ENCODE data around the gene VAMP4.

DNA sequence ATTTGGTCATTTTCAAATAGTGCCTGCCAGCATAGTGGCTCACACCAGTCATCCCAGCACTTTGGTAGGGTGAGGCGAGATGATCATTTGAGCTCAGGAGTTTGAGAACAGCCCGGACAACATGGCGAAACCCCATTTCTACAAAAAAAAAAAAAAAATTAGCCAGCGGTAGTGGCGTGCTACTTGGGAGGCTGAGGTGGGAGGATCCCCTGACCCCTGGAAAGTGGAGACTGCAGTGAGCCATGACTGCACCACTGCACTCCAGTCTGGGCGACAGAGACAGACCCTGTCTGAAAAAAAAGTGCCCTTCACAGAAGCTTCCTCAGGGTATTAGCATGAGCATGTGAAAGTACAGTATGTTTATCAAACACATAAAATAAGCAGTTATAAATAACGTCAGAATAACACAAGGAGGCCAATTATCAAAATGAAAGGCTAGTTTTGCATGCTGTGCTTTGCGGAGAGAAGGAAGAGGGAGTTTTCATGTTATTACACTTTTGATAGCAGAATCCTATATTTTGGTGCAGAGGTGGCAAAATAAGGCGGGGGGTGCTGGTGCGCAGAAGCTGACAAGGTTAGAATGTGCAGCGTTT is 38.8 kb upstream of the VAMP4 start:
- TF ChIP-seq, protein P1, sequence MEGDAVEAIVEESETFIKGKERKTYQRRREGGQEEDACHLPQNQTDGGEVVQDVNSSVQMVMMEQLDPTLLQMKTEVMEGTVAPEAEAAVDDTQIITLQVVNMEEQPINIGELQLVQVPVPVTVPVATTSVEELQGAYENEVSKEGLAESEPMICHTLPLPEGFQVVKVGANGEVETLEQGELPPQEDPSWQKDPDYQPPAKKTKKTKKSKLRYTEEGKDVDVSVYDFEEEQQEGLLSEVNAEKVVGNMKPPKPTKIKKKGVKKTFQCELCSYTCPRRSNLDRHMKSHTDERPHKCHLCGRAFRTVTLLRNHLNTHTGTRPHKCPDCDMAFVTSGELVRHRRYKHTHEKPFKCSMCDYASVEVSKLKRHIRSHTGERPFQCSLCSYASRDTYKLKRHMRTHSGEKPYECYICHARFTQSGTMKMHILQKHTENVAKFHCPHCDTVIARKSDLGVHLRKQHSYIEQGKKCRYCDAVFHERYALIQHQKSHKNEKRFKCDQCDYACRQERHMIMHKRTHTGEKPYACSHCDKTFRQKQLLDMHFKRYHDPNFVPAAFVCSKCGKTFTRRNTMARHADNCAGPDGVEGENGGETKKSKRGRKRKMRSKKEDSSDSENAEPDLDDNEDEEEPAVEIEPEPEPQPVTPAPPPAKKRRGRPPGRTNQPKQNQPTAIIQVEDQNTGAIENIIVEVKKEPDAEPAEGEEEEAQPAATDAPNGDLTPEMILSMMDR (IDR thresholded peaks at IDR 0.05): no peak
- TF ChIP-seq RXRA (IDR thresholded peaks at IDR 0.05; ENCODE audit: borderline replicate concordance, low read depth) (no peak), NRF1 (IDR thresholded peaks at IDR 0.05; ENCODE audit: low read depth, low read length) (no peak; the same call in 1 of the 2 replicates), YY1 (IDR thresholded peaks at IDR 0.05; ENCODE audit: low read depth) (no peak), GABPA (IDR thresholded peaks at IDR 0.05; ENCODE audit: low read depth) (no peak), FOSL2 (IDR thresholded peaks at IDR 0.05; ENCODE audit: borderline replicate concordance, low read depth) (no peak), TAF1 (IDR thresholded peaks at IDR 0.05; ENCODE audit: borderline replicate concordance, low read depth, low read length) (no peak), RCOR1 (IDR thresholded peaks at IDR 0.05; ENCODE audit: low read length) (no peak), JUND (IDR thresholded peaks at IDR 0.05) (no peak), RAD21 (IDR thresholded peaks at IDR 0.05; ENCODE audit: low read length) (no peak)
- TF ChIP-seq, protein P2, sequence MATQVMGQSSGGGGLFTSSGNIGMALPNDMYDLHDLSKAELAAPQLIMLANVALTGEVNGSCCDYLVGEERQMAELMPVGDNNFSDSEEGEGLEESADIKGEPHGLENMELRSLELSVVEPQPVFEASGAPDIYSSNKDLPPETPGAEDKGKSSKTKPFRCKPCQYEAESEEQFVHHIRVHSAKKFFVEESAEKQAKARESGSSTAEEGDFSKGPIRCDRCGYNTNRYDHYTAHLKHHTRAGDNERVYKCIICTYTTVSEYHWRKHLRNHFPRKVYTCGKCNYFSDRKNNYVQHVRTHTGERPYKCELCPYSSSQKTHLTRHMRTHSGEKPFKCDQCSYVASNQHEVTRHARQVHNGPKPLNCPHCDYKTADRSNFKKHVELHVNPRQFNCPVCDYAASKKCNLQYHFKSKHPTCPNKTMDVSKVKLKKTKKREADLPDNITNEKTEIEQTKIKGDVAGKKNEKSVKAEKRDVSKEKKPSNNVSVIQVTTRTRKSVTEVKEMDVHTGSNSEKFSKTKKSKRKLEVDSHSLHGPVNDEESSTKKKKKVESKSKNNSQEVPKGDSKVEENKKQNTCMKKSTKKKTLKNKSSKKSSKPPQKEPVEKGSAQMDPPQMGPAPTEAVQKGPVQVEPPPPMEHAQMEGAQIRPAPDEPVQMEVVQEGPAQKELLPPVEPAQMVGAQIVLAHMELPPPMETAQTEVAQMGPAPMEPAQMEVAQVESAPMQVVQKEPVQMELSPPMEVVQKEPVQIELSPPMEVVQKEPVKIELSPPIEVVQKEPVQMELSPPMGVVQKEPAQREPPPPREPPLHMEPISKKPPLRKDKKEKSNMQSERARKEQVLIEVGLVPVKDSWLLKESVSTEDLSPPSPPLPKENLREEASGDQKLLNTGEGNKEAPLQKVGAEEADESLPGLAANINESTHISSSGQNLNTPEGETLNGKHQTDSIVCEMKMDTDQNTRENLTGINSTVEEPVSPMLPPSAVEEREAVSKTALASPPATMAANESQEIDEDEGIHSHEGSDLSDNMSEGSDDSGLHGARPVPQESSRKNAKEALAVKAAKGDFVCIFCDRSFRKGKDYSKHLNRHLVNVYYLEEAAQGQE (IDR thresholded peaks at IDR 0.05; ENCODE audit: low read depth, low read length): no peak
- TF ChIP-seq, protein P3, sequence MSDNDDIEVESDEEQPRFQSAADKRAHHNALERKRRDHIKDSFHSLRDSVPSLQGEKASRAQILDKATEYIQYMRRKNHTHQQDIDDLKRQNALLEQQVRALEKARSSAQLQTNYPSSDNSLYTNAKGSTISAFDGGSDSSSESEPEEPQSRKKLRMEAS (IDR thresholded peaks at IDR 0.05; ENCODE audit: low read depth): no peak
- TF ChIP-seq, protein P4, sequence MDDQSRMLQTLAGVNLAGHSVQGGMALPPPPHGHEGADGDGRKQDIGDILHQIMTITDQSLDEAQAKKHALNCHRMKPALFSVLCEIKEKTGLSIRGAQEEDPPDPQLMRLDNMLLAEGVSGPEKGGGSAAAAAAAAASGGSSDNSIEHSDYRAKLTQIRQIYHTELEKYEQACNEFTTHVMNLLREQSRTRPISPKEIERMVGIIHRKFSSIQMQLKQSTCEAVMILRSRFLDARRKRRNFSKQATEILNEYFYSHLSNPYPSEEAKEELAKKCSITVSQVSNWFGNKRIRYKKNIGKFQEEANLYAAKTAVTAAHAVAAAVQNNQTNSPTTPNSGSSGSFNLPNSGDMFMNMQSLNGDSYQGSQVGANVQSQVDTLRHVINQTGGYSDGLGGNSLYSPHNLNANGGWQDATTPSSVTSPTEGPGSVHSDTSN (IDR thresholded peaks at IDR 0.05): no peak
